T-helper 9 cell (primary cell): Measurements from ENCODE around the gene TRPC1.
"Not testable (repeated sequence)": the region's sequence is repeated elsewhere in the genome, so short reads cannot be mapped to it uniquely, and the experiment has no call there.

Source experiments
- DNase-seq: peaks from one replicate; pipeline ENCODE4 v3.0.0-alpha.2; 2020
- total RNA-seq, 2 donors: gene quantifications; one replicate each; lab custom pipeline; 2026; lab: John Stamatoyannopoulos, UW

Gene TRPC1
- 9.2 to 10.9 reads per million in 2 donors for total RNA-seq

- peak; percentile 67 for DNase-seq
These were observed at the start of gene TRPC1 for GRCh38 chr3:142723968-142724681. Gene TRPC1 (plus strand): TSS chr3:142724034. CDS start chr3:142724560, 526 bp downstream.

- DNase-seq = no peak
These were observed 47.7 kb upstream of the TRPC1 start for GRCh38 chr3:142676151-142676550.

- no peak for DNase-seq
These were observed 43.1 kb upstream of the TRPC1 start for GRCh38 chr3:142680710-142681109.

GRCh38 chr3:142690613-142691012, 33.2 kb upstream of the TRPC1 start:
- no peak for DNase-seq

GRCh38 chr3:142691527-142691926, 32.3 kb upstream of the TRPC1 start:
- no peak for DNase-seq

GRCh38 chr3:142693136-142693853, 30.5 kb upstream of the TRPC1 start:
- no peak for DNase-seq

- no peak for DNase-seq
These were observed 29.6 kb upstream of the TRPC1 start for GRCh38 chr3:142694225-142694624.

- no peak for DNase-seq
These were observed 18.6 kb upstream of the TRPC1 start for GRCh38 chr3:142705198-142705597.

- DNase-seq = no peak
These were observed 17.3 kb upstream of the TRPC1 start for GRCh38 chr3:142706321-142707127.

GRCh38 chr3:142709207-142709606, 14.6 kb upstream of the TRPC1 start:
- DNase-seq = no peak

GRCh38 chr3:142714882-142715281, 9.0 kb upstream of the TRPC1 start:
- not testable (repeated sequence) for DNase-seq

- DNase-seq = no peak
These were observed 7.7 kb upstream of the TRPC1 start for GRCh38 chr3:142716102-142716501.

- DNase-seq = no peak
These were observed 218 bp upstream of the TRPC1 start for GRCh38 chr3:142723665-142723967.

- DNase-seq = no peak
These were observed 985 bp downstream of the TRPC1 start for GRCh38 chr3:142724682-142725356.

GRCh38 chr3:142725357-142725739, 1.5 kb downstream of the TRPC1 start:
- DNase-seq = no peak

GRCh38 chr3:142726017-142726416, 2.2 kb downstream of the TRPC1 start:
- no peak for DNase-seq

- no peak for DNase-seq
These were observed 8.2 kb downstream of the TRPC1 start for GRCh38 chr3:142732066-142732465.

- DNase-seq = no peak
These were observed 11.0 kb downstream of the TRPC1 start for GRCh38 chr3:142734834-142735233.

GRCh38 chr3:142735462-142735861, 11.6 kb downstream of the TRPC1 start:
- DNase-seq = no peak

GRCh38 chr3:142738396-142738795, 14.6 kb downstream of the TRPC1 start:
- DNase-seq = no peak

- no peak for DNase-seq
These were observed 22.8 kb downstream of the TRPC1 start for GRCh38 chr3:142746646-142747045.

GRCh38 chr3:142750531-142750930, 26.7 kb downstream of the TRPC1 start:
- not testable (repeated sequence) for DNase-seq

GRCh38 chr3:142752605-142753004, 28.8 kb downstream of the TRPC1 start:
- DNase-seq = not testable (repeated sequence)
